ENCODE measurements around the gene CUEDC2.
A peak's percentile ranks its signal among the peaks of the same experiment; 100 is the strongest.
"Not testable (repeated sequence)": the region's sequence is repeated elsewhere in the genome, so short reads cannot be mapped to it uniquely, and the experiment has no call there.

Gene CUEDC2

DNA sequence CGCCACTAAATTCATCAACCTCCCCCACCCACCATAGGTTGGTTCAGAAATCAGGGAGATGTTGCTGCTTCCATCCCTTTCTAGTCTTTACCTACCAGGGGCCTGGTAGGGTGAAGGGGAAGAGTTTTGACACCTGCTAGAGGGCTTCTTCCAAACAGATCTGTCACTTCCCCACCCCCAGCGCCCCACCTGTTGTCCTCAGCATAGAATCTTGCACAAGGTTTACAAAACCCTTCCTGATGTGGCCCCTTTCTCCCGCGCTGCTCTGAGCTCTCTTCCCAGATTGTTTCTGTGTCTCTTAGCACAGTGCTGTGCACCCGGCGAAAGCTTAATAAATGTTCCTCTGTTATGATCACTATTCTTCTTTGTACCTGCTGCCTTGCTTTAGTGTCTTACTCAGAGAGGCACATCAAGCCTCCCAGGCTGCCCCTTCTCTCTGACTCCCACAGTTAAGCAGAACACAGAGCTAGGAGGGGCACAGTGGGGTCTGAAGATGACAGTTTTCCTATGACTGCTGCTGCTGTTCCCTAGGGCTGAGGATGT lies 30.2 kb upstream of the CUEDC2 start:
- TF ChIP-seq, protein P1, sequence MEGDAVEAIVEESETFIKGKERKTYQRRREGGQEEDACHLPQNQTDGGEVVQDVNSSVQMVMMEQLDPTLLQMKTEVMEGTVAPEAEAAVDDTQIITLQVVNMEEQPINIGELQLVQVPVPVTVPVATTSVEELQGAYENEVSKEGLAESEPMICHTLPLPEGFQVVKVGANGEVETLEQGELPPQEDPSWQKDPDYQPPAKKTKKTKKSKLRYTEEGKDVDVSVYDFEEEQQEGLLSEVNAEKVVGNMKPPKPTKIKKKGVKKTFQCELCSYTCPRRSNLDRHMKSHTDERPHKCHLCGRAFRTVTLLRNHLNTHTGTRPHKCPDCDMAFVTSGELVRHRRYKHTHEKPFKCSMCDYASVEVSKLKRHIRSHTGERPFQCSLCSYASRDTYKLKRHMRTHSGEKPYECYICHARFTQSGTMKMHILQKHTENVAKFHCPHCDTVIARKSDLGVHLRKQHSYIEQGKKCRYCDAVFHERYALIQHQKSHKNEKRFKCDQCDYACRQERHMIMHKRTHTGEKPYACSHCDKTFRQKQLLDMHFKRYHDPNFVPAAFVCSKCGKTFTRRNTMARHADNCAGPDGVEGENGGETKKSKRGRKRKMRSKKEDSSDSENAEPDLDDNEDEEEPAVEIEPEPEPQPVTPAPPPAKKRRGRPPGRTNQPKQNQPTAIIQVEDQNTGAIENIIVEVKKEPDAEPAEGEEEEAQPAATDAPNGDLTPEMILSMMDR (conservative IDR thresholded peaks at IDR 0.05): no peak
- peak overlapping the region; percentile 93 for H3K27ac ChIP-seq

DNA sequence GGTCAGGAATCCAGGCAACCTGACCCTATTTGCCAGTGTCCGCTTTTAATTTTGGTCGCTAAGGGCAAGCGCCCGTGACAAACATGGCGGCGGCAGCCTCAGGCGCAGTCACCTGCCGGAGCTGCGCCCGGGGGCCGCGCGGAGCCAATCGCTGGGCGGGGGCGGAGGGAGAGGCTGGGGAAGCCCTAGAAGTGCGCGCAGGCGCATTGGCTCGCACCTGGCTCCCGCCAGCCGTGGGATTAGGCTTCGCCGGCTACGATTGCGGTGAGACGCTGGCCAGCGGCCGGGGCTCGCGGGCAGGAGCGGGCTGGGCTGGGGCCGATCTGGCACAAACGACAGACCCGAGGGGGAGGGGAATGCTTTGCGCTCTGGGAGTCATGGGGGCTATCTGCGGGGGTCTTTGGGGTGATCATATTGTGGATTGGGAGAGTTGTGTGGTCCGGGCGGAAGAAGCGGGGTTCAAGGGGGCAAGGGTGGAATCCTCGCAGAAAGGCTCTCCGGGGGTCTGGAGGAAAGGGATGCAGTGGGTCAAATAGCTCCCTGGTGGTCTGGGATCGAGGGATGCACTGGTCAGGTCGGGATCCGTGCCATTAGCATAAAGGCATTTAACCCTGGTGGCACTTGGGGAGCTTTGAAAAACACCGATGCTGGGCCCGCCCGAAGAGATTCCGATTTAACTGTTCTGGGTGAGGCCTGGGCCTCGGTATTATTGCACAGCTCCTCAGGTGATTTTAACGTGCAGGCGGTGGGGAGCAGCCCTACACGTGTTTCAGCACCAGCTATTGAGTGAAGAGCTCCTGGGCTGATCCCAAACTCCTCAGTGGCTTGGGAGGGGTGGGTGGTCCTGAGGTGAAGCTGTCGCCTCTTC lies 29.0 kb upstream of the CUEDC2 start:
- TF ChIP-seq, protein P1 (conservative IDR thresholded peaks at IDR 0.05): no peak
- peak overlapping the region; percentile 93 for H3K27ac ChIP-seq

DNA sequence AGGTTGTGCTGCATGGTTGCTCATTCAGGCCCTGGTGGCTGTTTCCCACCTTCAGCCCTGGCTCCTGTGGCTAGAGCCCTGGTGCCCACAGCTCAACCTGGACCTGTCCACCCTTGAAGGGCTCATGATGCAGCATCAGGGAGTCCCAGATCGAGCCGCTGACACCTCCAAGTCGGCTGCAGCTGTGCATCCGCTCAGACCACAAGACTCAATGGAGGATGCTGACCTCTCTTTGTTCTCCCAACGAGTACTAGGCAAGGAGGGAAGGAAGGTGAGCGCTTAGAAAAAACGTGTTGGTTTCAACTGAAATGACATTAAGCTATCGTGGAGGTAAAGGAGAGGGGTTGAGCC lies 28.4 kb upstream of the CUEDC2 start:
- H3K27ac ChIP-seq: peak overlapping the region; percentile 93
- TF ChIP-seq, protein P1 (conservative IDR thresholded peaks at IDR 0.05): no peak

DNA sequence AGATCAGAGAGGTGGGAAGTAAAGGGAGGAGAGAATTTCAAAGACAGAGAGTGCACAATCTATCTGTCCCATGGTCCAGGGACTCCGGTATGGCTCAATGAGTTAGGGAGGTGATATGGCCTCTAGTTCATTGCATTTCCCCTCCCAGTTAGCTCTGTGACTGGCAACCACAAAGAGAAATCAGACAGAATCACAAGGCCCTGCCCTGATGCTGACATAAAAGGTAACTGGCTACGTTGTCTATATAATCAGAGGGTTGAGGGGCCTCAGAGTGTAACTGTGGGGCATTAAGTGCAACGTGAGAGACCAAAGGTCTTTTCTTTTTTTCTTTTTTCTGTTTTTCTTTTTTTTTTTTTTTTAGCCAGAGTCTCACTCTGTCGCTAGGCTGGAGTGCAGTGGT lies 26.3 kb upstream of the CUEDC2 start:
- TF ChIP-seq, protein P1 (conservative IDR thresholded peaks at IDR 0.05): no peak
- no peak overlapping the region for H3K27ac ChIP-seq

DNA sequence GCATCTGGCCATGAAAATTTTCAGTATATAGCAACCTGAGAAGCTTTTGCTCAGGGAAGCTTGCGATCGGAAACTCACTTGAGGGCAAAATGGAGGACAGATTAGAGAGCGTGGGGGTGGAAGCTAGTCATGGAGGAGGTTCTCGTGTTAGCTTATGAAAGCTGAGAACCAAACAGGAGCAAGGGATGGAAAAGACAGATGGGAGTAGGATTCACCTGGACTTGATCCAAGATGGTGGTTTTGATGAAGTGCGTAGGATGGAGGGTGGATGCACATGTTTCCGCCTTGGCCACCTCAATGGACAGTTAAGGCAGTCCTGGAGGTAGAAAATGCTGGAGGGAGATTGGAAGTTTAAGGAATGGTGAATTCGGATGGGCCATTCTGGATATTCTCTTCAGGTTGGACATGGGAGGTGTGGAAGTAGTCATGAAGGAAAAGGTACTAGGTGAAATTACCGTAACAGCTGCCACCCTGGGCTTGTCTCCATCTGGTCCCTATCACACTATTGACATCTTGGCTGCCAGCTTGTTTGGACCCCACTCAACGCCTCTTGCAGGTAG lies 25.3 kb upstream of the CUEDC2 start:
- TF ChIP-seq, protein P1 (conservative IDR thresholded peaks at IDR 0.05): no peak
- no peak overlapping the region for H3K27ac ChIP-seq

DNA sequence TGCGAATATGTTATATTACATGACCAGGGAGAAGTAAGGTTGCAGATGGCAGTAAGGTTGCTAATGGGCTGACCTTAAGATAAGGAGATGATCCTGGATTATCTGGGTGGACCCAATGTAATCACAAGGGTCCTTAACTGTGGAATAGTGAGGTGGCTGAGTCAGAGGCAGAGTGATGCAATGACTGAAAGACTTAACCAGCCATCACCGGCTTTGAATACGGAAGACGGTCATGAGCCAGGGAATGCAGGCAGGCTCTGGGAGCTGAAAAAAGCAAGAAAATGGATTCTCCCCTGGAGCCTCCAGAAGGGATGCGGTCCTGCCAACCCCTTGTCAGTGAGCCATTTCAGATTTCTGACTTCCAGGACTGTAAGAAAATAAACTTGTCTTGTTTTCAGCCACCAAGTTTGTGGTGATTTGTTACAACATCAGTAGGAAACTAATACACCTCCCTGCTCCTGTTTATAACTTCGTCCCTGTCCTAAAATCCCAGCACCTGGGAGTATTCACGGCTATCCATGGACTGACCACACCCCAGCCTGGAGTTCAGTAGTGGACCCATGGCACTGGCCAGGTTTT lies 23.6 kb upstream of the CUEDC2 start:
- TF ChIP-seq, protein P1 (conservative IDR thresholded peaks at IDR 0.05): no peak
- no peak overlapping the region for H3K27ac ChIP-seq

DNA sequence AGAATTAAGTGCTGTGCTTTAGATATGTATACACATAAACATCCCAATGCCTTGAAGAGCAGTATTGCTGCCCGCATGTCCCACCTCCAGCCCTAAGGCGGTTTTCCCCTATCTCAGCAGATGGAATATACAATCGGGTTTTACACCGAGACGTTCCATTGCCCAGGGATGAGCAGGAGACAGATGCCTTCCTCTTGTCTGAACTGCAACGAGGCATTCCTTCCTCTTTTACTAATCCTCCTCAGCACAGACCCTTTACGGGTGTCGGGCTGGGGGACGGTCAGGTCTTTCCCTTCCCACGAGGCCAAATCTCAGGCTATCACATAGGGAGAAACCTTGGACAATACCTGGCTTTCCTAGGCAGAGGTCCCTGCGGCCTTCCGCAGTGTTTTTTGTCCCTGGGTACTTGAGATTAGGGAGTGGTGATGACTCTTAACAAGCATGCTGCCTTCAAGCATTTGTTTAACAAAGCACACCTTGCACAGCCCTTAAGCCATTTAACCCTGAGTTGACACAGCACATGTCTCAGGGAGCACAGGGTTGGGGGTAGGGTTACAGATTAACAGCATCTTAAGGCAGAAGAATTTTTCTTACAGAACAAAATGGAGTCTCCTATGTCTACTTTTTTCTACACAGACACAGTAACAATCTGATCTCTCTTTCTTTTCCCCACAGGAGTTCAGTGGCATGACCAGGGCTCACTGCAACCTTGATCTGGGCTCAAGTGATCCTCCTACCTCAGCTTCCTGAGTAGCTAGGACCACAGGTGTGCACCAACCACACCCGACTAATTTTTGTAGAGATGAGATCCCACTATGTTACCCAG lies 22.5 kb upstream of the CUEDC2 start:
- H3K27ac ChIP-seq: not testable (repeated sequence)

Measured in VCaP (cell line).